Fibroblast of skin of back (primary cell): ENCODE results near the gene OPA3.

Experiments used
- DNase-seq: peaks from one replicate; pipeline ENCODE4 v3.0.0-alpha.2; 2013

Gene OPA3

DNA sequence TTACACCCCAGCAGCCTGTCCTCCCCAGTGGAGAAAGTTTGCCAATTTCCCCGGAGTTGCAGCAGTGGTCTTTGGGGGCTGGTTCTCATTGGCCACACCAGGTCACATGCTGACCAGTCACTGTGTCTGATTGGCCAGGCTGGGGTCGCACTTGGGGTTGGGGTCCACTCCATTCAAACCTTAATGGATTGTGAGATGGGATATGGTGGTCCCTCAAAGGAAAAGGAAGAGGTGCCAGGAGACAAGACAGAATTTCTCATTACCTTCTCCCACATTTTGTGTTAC is 82.9 kb downstream of the OPA3 start:
- DNase-seq: no peak

DNA sequence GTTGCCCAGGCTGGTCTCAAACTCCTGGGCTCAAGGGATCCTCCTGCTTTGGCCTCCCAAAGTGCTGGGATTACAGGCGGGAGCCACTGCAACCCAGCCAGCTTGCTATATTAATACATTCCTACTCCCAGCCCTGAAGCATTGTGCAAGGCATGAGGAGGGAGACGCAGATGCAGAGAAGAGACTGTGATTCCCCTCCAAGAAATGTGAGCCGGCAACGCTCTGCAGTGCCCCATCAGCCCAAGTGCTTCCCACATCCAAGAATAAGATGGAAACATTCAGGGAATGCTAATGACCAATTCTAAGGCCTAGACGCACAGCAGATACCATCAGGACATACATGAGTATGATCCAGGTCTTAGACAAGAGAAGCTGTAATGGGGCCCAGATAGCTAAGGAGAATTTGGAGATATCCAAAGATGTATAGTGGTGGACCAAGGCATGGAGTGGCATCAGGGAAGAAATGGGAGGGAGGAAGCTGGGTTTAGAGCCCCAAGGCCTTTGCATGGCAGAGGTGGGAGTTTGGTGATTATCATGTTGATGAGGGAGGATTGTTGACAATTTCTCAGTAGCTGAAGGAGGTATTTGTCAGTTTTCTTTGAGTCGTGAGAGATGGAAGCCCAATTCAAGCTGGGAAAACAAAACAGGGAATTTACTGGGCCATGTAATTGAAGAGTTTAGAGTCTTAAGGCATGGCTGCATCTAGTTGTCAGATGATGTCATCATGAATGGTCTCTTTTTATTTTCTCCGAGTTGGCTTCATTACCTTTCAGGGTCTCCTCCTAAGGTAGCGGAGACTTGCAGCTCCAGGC is 83.5 kb downstream of the OPA3 start:
- no peak for DNase-seq

DNA sequence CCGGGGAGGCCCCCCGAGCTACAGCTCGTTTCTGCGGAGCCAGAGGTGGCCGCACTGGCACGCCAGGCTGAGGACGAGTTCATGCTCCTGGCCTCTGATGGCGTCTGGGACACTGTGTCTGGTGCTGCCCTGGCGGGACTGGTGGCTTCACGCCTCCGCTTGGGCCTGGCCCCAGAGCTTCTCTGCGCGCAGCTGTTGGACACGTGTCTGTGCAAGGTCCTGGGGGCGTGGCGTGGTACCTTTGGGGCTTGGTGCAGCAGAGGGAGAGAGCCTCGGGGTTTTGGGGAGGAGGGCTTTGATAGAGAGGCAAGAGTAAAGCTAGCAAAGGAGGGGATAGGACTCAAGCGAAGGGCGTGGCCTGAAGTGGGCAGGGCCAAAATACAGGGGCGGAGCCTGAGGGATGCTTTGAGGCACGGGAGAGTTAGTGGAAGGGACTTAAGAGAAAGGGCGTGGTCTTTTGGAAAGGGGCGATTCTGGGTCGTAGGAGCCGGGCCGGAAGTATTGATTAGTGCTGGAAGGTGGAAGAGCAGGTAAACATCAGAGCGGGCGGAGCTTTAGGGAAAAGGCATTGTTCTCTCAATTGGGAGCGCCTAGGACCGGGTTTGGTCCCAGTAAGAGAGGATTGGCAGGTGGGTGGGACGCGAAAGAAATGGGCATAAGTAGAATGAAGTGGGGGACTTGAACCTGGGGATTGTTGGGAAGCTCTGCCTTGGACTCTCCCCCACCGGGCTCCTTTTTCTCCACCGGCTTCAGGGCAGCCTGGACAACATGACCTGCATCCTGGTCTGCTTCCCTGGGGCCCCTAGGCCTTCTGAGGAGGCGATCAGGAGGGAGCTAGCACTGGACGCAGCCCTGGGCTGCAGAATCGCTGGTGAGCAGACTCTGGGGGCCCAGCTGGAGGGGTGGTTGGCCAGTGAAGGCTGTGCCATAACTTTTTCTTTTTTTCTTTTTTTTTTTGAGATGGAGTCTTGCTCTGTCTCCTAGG is 85.1 kb downstream of the OPA3 start:
- DNase-seq: peak; percentile 49

DNA sequence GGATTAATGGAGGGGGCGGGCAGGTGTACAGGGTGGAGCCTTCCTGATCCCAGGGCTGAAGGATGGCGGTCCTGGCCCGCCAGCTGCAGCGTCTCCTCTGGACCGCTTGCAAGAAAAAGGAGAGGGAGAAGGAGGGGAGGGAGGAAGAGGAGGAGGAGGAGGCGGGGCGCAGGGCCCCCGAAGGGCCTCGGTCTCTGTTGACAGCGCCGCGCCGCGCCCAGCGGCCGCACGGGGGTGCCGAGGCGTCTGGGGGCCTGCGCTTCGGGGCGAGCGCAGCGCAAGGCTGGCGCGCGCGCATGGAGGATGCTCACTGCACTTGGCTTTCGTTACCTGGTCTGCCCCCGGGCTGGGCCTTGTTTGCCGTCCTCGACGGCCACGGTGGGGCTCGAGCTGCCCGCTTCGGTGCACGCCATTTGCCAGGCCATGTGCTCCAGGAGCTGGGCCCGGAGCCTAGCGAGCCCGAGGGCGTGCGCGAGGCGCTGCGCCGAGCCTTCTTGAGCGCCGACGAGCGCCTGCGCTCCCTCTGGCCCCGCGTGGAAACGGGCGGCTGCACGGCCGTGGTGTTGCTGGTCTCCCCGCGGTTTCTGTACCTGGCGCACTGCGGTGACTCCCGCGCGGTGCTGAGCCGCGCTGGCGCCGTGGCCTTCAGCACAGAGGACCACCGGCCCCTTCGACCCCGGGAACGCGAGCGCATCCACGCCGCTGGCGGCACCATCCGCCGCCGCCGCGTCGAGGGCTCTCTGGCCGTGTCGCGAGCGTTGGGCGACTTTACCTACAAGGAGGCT is 86.0 kb downstream of the OPA3 start, which contains the start of gene PPM1N:
Gene PPM1N (plus strand): TSS at position 33 of the 785 bp plus-strand sequence. CDS start 30 bp downstream, at position 63.
- no peak for DNase-seq

DNA sequence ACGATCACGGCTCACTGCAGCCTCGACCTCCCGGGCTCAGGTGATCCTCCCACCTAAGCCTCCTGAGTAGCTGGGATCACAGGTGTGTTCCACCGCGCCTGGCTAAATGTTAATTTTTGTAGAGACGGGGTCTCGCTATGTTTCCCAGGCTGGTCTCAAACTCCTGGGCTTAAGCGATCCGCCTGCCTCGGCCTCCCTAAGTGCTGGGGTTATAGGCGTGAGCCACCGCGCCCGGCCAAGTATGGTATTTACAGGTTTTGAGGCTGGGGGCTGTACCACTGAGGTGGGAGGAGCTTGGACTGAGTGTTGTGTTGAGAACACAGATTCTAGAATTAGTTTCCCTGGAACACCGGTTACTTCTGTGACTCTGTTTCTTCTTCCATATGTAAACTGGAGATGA is 86.8 kb downstream of the OPA3 start:
- DNase-seq: no peak

DNA sequence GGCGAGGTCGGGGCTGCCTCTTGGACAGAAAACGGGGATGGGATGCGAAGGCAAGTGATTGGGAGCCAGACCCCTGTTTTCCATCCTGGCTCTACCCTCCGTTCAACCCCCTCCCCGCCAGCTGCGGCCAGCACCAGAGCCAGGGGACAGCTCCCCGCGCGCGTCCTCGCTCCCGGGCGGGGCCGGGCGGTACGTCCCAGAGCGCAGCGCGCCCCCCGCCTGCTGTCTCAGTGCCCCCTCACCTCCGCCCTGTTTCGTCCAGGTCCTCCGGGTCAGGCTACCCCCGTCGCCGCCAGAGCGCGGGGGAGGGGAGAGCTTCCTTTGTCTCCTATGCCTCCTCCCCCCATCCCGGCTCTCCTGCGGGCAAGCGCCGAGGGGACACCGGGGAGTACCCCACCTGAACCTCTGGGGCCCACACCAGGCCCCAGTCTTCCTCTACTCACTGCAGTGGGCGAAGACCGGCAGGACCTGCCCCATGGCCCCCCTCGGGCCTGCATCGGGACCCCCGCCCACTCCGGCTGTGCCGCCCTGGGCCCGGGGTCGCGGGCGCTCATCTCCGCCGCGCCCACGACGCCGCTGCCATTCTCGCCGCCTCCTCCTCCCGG is 88.2 kb downstream of the OPA3 start:
- no peak for DNase-seq

DNA sequence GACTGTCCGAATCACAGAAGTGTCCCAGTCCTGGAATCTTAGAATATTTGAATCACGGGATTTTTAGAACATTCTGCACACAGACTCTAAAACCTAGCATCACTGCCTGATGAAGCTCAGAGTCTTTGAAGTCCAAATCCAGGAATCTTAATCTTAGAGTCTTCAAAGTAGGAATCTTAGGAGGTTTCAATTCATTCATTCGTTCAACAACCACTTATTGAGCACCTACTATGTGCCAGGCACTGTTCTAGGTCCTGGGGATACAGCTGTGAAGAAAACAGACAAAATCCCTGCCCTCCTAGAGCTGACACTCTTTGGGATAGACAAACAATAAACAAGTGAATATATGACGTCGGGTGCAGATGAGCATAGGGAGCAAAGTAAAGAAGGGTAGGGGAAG is 89.4 kb downstream of the OPA3 start:
- no peak for DNase-seq

DNA sequence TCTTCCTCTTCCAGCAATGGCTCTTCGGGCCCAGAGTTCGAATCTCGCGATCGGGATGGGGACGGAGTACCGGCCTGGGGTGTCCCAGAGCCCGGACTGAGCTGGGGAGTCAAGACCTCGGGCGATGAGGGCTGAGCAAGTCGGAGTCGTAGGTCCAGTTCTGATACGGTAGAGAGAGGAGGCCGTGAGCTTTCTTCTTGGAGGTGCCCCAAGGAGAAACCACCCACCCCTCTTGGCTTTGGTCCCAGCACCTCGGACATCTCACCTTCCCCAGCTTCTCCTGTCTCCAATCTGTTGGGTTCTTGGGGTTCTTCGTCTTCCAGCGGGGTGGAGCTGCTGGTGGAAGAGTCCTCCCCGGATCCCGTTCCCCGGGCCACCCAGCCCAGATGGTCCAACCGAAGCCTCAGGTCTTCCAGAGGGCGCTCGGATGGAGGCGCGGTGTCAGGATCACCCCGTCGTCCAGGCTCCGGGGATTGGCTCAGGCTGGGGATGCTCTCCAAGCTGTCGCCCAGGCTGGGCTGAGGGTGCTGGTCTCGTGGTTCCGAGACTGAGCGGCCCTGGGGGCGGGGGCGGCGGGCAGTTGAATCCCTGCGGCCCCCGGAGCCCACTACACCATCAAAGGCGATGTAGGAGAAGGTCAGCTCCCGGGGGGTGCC is 90.2 kb downstream of the OPA3 start:
- no peak for DNase-seq

DNA sequence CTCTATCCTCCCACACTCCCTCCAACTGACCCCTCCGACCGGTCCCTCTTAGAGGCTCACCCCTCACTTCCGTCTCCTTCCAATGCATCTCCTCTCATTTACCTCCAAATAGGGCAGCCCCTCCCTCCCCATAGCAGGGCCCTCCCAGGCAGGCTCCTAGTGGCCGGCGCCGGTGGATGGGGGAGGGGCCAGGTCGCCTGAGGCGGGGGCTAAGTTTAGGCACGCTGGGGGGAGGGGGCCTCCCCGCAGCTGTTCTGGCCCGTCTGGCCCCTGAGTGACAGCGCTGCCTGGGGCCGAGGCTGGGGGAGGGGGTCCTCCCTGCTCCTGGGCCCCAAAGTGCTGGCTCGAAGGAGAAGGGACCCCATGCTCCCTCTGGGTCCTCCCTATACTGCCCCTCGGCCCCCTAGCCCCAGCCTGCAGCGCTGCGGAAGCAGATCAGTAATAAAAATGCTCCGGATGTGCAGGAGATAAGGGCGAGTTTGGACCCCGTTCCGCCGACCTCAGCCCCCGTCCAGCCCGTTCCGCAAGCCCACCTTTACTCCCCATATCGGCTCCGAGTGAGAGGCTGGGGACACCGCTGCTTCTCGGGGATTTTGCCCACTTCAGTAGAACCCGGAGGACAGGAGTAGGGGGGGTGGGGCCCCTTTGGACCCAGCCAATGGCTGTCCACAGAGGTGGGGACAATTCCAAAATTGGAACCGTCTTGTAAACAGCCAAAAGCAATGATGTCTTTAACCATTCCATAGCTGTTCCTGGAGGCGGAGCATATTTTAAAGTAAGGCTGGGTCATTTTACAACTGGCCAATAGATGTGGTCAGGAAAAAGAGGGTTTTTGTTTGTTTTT is 91.8 kb downstream of the OPA3 start:
- peak; percentile 61 for DNase-seq

DNA sequence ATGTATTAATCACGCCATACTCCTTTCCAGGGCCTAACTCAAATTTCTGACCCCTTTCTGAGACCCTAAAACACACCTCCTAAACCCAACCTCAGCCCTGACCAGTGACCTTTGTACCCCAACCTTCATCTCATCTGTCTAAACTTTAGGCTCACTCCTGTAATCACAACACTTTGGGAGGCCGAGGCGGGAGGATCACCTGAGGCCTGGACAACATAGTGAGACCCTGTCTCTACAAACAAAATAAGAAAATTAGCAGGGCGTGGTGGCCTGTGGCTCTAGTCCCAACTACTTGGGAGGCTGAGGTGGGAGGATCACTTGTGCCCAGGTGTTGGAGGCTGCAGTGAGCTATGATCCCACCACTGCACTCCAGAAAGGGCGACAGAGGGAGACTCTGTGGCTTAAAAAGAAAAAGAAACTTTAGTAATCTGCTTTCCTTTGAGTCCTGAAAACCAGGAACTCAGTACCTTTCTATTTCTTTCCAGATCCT is 92.4 kb downstream of the OPA3 start:
- no peak for DNase-seq

DNA sequence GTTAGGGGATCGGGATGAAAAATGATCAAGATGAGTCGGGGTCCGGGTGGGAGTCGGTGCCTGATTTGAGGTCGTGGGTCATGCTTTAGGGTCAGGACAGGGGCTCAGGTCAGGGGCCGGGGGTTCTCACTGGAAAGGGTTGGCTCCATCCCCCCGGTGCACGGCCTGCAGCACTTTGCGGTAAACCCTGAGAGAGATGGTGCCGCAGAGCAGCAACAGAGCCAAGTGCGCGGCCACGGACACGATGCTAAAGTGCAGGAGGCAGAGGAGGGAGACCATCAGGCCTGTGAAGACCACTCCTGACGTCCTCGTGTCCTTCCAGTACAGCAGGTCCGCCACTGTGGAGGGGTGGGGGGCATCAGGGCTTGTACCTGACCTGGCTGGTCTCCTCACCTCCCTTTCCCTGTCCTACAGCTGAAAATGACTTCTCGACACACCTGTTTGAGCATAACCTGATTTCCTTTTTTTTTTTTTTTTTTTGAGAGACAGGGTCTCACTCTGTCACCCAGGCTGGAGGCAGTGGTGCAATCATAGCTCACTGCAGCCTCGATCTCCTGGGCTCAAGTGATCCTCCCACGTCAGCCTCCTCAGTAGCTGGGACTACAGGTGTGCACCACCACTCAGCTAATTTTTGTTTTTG is 95.3 kb downstream of the OPA3 start:
- DNase-seq: no peak

DNA sequence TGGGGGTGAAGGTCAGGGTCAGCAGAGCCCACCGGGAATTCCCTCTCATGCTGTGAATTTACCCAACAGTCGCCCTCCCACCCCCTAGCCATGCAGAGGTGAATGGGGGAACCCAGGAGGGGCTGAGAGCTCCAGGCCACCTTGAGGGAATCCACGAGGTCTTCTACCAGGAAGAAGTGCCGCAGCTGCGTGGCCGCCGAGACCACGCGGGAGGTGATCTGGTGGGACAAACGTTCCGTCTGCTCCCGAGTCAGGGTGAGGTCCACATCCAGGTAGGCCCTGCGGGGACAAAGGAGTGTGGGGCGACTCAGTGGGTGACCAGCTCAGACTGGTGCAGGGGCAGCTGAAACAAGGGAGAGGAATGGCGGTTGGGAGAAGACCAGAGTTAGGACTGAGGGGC is 95.9 kb downstream of the OPA3 start:
- no peak for DNase-seq

DNA sequence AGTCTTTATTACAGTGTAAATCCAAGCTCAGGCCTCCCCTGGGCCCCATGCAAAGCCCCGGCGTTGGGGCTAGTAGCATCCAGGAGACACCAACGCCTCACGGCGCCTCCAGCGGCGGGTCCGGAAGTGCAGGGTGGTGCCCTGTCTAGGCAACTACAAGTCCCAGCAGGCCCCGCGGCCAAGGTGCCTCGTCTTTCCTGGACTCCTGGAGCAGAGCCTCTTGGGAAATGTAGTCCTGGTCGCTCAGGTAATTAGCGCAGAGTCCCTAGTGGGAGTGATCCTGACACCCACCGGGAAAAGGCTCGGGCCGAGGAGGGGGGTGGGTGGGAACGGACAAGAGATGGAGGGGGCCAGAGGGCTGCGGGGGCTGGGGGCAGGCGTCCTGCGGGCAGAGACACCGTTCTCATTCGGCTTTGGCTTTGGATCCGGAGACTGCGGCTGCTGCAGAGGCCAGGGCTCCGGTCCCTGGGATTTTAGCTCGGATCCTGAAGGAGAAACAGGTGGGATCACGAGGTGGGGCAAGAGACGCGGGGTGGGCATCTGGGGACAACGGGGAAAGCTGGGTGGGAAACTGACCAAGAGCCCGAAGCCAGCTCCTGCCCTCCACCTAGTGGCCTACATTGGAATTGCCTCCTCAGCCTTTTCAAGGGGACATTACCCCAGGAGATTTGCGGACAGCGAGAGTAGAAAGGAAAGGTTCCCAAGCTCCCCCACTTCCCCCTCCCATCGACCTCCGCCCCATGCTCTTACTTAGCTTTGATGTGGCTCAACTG is 99.1 kb downstream of the OPA3 start:
- DNase-seq: peak; percentile 94

DNA sequence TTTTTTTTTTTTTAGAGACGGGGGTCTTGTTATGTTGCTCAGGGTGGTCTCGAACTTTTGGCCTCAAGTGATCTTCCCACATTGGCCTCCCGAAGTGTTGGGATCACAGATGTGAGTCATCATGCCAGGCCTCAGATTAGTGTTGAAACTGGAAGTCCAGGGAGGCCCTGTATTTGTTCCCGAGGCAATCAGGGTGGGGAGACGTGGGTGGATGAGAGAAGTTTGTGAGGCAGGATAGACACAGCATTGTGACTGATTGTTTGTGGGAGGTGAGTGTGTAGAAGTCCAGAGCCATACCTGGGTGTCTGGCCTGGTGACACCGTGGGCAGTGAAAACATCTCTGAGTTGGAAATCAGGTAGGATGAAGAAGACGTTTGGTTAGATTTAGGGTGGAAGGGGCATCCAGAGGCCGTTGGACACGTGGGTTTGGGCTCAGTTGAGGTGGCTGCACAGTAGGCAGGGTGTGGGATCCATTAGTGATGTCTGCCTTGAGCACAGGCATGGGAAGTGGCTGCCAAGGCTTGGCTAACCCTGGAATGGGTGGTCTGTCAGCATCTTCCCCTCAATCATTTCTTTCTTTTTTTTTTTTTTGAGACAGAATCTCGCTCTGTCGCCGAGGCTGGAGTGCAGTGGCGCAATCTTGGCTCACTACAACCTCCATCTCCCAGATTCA is 100.2 kb downstream of the OPA3 start:
- no peak for DNase-seq

DNA sequence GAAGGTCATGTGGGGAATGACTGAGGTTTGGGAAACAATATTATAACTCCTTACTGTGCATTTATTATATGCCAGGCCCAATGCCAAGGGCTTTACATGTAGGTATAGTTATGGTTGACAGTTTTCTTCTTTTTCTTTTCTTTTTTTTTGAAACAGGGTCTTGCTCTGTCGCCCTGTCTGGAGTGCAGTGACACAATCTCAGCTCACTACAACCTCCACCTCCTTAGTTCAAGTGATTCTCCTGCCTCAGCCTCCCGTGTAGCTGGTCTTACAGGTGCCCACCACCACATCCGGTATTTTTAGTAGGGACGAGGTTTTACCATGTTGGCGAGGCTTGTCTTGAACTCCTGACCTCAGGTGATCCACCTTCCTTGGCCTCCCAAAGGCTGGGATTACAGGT is 101.6 kb downstream of the OPA3 start:
- no peak for DNase-seq

DNA sequence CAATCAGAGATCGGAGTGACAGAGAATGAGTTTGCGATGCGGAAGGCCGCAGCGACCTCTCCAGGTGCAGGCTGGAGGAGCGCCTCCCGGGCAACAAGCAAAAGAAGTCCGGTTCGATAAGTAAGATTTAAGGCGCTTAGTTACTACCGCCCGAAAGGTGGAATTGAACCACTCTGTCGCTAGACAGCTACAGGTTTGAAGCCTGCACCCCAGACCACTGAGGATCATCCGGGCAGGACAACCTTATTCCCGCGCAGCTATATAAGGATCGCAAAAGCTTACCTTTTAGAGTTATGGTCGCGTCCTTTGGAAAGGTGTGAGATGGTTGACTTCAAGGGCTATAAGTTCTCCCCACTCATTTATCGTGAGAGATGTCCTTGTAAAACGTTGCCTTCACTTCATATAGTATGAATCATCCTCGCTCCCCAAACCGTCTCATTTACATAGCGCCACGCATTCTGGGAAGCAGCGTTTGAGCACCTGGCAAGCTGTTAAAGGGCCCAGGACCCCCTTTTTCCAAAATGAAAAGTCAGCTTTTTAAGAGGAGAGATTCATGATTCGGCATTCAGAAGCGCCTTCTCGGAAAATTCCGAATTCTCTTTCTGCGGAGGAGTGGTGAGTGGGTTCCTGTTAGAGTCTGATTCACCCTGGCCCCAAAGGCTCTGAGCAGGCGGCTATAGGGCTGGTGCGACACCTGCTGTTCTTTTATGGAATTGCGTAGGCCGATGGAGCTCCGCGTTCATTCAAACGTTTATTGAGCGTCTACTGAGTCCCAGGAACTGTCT is 106.0 kb downstream of the OPA3 start:
- peak; percentile 93 for DNase-seq

DNA sequence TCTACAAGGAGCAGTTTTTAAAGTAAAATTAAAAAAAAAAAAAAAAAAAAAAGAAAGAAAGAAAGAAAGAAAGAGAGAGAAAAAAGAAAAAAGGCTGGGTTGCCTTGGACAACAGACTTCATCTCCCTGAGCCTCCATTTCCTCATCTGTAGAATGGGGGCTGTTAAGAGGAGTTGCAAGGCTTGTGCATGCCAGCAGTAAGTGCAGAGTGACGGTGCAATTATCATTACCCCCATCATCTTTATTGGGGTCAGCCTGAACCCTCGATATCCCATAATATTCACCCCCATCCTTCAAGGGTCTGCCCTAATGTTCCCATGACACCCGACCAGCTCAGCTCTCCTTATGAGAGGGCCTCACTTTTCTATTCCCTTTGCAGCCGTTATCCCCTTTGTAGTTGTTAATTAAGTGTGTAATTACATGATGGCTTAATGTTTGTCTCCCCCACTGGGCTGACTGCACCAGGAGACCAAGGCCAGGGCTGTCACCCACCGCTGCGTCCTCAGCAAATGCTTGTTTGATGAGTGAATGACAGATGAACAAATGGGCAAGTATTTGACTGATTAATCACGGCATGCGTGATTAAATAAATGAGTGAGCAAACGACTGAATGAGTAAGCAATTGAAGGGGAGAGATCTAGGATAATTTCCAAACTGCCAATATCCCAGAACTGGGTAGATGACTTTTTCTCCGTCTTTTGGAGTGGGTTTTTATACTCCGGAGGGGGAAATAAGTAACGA is 106.7 kb downstream of the OPA3 start:
- DNase-seq: no peak
